ENCODE measurements around the gene HPRT1.

DNA sequence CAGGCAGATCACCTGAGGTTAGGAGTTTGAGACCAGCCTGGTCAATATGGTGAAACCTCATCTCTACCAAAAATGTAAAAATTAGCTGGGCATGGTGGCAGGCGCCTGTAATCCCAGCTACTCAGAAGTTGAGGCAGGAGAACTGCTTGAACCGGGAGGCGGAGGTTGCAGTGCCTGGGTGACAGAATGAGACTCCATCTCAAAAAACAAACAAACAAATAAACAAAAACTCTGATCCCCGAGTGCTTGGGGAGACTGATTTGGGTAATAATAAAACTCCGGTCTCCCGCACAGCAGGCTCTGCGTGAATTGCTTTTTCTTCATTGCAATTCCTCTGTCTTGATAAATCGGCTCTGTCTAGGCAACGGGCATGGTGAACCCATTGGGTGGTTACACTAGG, 73.4 kb downstream of the HPRT1 start:
- TF ChIP-seq CTCF (IDR thresholded peaks at IDR 0.05) (no peak), POLR2AphosphoS5 (IDR thresholded peaks at IDR 0.05) (no peak)
